Endothelial cell of hepatic sinusoid (primary cell): ENCODE data around the gene TLR4.

ENCODE experiments used
- in situ Hi-C: cut with HindIII; loops from 2 replicates; pipeline ENCODE4 v1.10.0; 2017; ENCODE audit warnings: low sequenced_read_pairs

Gene TLR4

DNA sequence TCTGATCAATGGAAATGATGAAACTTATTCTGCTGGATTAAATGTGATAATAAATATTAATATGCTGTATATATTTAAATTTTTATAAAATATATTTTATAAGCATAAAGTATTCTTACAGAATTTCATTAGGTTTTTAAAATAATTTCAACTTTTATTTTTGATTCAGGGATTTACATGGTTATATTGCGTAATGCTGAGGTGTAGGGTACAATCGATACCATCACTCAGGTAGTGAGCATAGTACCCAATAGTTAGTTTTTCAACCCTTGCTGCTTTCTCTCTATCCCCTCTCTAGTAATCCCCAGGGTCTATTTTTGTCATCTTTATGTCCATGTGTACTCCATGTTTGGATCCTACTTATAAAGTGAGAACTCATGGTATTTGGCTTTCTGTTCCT, 5.7 kb downstream of the TLR4 start:
- in situ Hi-C loops, result loop anchor here (10.0 kb wide), 1 partner anchor 55 kb away; no protein-coding TSS in a partner anchor

DNA sequence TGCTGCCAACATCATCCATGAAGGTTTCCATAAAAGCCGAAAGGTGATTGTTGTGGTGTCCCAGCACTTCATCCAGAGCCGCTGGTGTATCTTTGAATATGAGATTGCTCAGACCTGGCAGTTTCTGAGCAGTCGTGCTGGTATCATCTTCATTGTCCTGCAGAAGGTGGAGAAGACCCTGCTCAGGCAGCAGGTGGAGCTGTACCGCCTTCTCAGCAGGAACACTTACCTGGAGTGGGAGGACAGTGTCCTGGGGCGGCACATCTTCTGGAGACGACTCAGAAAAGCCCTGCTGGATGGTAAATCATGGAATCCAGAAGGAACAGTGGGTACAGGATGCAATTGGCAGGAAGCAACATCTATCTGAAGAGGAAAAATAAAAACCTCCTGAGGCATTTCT, 10.1 kb downstream of the TLR4 start:
- in situ Hi-C loops, result no loop called here

GRCh38 chr9:117715411-117715989, 11.3 kb downstream of the TLR4 start:
- in situ Hi-C loops, result no loop called here

DNA sequence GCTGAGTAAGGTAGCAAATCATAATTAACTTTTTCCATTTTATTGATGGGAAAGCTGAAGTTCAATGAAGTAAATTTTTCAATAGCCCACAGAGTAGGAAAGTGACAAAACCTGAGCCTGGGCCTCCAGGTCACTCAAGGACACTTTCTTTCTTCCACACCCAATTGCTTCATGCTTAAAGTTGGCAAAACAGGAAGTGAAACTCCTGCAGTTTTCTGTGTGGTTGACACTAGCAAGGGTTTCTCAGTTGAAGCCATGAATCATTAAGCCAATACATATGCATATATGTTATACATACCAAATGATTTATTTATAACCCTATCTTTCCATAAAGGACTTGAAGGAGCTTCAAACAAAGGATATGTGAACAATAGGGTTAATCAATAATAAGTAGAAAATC, 13.9 kb downstream of the TLR4 start:
- in situ Hi-C loops, result no loop called here

GRCh38 chr9:117718701-117719100, 14.5 kb downstream of the TLR4 start:
- in situ Hi-C loops, result no loop called here

DNA sequence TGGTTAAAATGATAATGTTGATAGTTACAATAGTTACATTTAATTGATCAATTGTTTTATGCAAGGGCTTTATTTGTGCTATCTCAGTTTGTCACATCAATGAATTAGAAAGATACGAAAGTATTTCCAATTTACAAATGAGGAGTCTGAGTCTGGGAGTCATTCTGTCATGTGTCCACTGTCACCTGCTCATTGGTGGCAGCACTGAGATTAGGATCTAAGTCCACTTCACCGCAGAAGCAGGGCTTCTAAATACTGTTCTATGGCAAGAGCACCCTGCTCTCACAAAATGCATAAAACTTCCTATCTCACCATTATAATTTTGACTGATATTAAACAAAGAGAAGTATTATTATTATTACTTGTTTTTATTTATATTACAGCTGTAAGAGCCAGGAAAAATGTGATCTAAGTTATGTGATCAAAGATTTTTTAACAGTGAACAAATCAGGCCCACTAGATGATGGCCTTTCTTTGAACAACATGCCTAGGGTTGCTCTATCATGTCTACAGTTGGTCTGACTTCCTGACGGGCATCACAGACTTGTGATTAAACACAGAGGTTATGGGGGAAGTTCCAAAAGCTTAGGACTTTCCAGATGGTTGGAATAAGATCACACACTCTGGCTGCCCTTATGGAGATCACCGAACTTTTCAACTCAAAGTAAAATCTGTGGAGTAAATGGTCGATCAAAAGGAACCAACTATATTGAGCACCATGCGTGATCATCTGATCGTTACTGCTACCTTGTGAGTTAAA, 15.1 kb downstream of the TLR4 start:
- in situ Hi-C loops, result no loop called here

- in situ Hi-C loops, result no loop called here
These were observed 15.9 kb downstream of the TLR4 start for GRCh38 chr9:117720066-117720465.

DNA sequence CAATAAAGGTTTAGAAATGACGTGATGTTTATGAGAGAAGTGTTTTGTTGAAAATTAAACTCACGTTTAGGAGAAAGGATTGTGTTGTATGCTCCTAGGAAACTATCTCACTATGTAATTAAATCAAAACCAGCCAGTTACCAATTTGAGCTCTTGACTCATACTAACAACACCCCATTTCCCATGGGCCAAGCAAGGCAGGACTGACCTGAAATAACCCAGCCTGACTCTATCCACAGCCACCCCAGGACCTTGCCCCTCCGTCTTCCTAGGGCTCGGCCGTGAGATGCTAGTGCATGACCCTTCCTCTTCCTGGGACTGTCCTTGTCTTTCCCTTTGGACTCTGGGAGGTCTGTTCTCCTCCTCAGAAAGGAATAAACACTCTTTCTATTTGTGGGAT, 16.4 kb downstream of the TLR4 start:
- in situ Hi-C loops, result no loop called here

DNA sequence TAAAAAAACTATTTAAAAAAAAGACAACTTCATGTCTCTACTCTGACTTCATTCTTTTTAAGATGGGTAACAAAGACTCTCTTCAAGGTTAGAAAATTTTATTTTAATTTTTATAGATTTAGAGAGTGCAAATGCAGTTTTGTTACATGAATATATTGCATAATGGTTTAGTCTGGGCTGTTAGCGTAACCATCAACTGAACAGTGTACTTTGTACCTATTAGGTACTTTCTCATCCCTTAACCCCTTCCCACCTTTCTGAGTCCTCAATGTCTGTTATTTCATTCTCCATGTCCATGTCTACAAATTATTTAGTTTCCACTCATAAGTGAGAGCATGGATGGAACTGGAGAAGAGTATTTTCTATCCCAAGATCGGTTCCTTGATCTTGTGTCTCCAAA, 16.8 kb downstream of the TLR4 start:
- in situ Hi-C loops, result no loop called here

GRCh38 chr9:117722108-117722761, 18.0 kb downstream of the TLR4 start:
- in situ Hi-C loops, result no loop called here

DNA sequence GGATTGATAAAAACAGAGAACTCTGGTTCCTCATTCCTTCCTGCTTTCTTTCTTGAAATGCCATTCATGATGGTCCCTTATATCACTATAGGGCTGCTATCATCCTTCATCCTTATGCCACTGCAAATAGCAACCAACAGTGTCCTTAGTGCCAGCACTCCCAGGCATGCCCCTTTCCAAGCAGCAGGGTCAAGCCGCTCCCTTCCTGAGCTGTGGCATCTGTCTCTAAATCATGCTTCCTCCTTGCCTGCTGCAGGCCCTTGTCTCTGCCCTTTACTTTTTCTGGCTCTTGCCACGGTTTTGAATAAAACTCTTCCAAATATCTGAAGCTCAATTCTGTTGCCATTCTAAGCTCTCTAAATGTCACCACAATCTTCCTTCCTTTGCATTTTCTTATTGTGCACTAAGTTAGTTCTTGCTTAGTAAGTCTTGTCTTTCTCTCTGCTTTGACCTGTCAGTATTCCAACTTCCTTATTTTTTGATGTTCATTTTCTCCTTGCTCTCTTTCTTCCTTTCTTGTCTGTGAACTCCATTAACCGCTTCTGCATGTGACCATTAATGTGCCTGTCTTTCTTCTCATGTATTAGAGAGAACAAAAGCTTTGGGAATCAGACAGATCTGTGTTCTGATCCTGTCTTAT, 19.9 kb downstream of the TLR4 start:
- in situ Hi-C loops, result no loop called here

- in situ Hi-C loops, result no loop called here
These were observed 21.3 kb downstream of the TLR4 start for GRCh38 chr9:117725426-117725887.

- in situ Hi-C loops, result no loop called here
These were observed 25.2 kb downstream of the TLR4 start for GRCh38 chr9:117729375-117729774.

- in situ Hi-C loops, result no loop called here
These were observed 28.3 kb downstream of the TLR4 start for GRCh38 chr9:117732494-117732893.

- in situ Hi-C loops, result no loop called here
These were observed 29.3 kb downstream of the TLR4 start for GRCh38 chr9:117733465-117733864.

DNA sequence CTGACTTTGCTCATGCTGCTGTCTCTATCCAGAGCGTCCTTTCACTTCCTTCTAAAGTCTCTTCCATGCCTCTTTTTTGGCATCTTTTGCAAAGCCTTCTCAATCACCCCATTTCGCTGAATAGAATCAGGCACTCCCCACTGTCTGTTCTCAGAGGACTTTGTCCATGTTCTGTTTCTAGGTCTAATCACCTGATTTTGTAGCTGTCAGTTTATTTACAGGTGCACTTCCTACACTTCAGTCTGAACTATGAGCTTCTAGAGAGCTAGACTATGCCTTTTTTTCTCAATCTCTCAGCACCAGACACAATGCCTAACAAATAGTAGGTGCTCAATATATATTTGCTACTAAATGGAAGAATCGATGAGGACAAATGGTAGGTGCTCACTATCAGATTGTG, 29.9 kb downstream of the TLR4 start:
- in situ Hi-C loops, result no loop called here

DNA sequence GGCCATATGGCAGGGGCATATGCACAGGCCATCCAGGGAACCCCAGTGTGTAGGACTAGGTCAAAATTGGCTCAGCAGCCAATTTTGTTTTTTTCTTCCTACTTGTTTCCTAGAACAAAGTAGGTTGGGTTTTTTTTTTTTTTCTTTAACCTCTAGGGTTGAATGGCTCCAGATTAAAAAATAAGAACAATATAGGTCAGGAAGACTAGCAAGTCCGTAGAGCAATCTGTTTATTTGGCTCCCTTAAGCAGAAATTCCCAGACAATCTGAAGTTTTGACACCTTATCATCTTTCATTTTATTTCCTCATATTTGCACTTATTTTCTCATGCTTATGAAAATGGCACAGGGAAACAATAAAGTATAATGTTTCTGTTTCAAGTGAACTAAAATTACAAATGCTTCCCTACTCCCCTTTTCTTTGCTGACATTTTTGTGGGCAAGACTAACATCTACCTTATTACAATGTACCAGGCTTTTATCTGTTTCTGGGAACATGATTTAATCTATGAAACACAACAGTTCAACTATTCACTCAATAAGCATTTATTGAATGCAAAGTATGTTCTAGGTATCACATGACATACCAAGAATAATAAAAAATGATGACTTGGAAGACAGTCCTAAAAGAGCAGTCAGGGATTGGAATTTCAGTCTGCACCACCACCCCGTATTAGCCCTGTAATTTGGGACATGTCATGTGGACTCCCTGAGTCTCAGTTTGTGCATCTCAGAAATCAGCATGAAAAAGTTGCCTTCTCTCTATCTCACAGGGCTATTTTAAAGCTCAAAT, 30.5 kb downstream of the TLR4 start:
- in situ Hi-C loops, result no loop called here

GRCh38 chr9:117737721-117738226, 33.6 kb downstream of the TLR4 start:
- in situ Hi-C loops, result no loop called here

DNA sequence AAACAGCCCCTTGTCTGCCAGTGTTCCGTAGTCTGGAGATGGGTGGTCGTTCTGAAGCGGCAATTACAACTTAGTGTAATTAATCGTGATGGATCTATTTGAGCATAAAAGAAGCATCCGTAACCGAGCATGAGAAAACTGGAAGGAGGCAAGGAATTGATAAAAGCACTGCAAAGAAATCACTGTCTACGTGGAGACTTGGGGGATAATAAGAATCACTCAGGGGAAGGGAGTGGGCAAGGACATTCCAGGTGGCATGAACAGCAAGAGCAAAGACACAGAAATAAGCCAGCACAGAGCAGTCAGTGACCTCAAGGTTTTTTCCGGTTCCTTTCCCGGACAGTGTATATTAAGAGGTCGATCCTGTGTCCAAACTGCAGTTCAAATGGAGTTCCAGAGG, 35.0 kb downstream of the TLR4 start:
- in situ Hi-C loops, result no loop called here

- in situ Hi-C loops, result no loop called here
These were observed 35.6 kb downstream of the TLR4 start for GRCh38 chr9:117739624-117740347.
